A549 (cell line): Measurements from ENCODE around the gene TMED4. TPM values are rescaled to one million over a fixed set of nuclear protein-coding genes. Genes with fewer than 3 reads are reported as not detected.

Experiments
- ATAC-seq, 2 experiments: fragments of 200-7000 bp in 1 of 2; fragments of >200 bp in 1 of 2; cut with Nextera tagmentation in 1 of 2; cut with Tn5 transposase in 1 of 2; 3 replicates each; pipeline versions ENCODE4 v1.8.0 to v1.9.1; 2018 to 2020; ENCODE audit warnings: mild to moderate bottlenecking in 1 of 2, moderate library complexity in 1 of 2
- CTCF ChIA-PET: fragments of 300-600 bp; sonication (Branson Sonifier 250); formaldehyde crosslinking; extraction: SDS; loops from one replicate; lab custom pipeline; 2021; ENCODE audit warnings: antibody characterized with exemption, inconsistent platforms; lab: Yijun Ruan, JAX
- POLR2A ChIA-PET: fragments of 350-600 bp; formaldehyde crosslinking; extraction: SDS; loops from one replicate; lab custom pipeline; 2021; ENCODE audit warnings: antibody characterized with exemption, inconsistent platforms; lab: Yijun Ruan, JAX
- DNase-seq, 2 experiments: peaks; one replicate each; pipeline versions ENCODE4 v3.0.0 to v3.0.0-alpha.2; 2011 to 2016; ENCODE audit warnings: low read depth in 1 of 2, low spot score in 1 of 2
- FAIRE-seq: peaks from 2 replicates; lab custom pipeline; 2011; peaks lifted over from hg19 to GRCh38; lab: Jason Lieb, UNC
- H3K27ac ChIP-seq, 2 experiments: fragments of >200 bp; sonication (Bioruptor Twin); formaldehyde crosslinking; 3 replicates each; pipeline ENCODE4 v1.5.1; 2016 to 2017
- H3K4me1 ChIP-seq: fragments of >200 bp; sonication (Bioruptor Twin); formaldehyde crosslinking; 3 replicates; pipeline ENCODE4 v1.6.1; 2016
- H3K4me2 ChIP-seq: fragments of >200 bp; sonication (Bioruptor Twin); formaldehyde crosslinking; 3 replicates; pipeline ENCODE4 v1.6.1; 2016
- H3K4me3 ChIP-seq: fragments of >200 bp; sonication (Bioruptor Twin); formaldehyde crosslinking; 3 replicates; pipeline ENCODE4 v1.5.1; 2016
- H3K9me3 ChIP-seq: fragments of >200 bp; sonication (Bioruptor Twin); formaldehyde crosslinking; 3 replicates; pipeline ENCODE4 v1.6.1; 2016
- CEBPB ChIP-seq, 2 experiments: fragments of >200 bp in 1 of 2; sonication (Bioruptor Twin) in 1 of 2; formaldehyde crosslinking in 1 of 2; IDR thresholded peaks; 2 replicates each; pipeline ENCODE4 v1.6.1; 2012 to 2016
- CHD2 ChIP-seq: fragments of 150-350 bp; IDR thresholded peaks from 2 replicates; pipeline ENCODE4 v1.6.1; 2014; ENCODE audit warnings: low read length; ENCODE audit not compliant: partially characterized antibody
- ESRRA ChIP-seq: fragments of 150-350 bp; IDR thresholded peaks from 2 replicates; pipeline ENCODE4 v1.6.1; 2014; ENCODE audit warnings: mild to moderate bottlenecking, low read length, borderline replicate concordance
- FOSB ChIP-seq: fragments of 250-450 bp; sonication (Bioruptor Pico); IDR thresholded peaks from 2 replicates; pipeline ENCODE4 v1.5.0; 2020; ENCODE audit warnings: mild to moderate bottlenecking, moderate library complexity
- GATA3 ChIP-seq: IDR thresholded peaks from 2 replicates; pipeline ENCODE4 v1.6.1; 2012; ENCODE audit warnings: borderline replicate concordance
- HEYL ChIP-seq: fragments of 250-450 bp; sonication (Bioruptor Pico); IDR thresholded peaks from 2 replicates; pipeline ENCODE4 v1.8.0; 2021; ENCODE audit warnings: mild to moderate bottlenecking, moderate library complexity
- HOXA7 ChIP-seq: fragments of 250-450 bp; sonication (Bioruptor Pico); IDR thresholded peaks from 2 replicates; pipeline ENCODE4 v1.5.0; 2020; ENCODE audit warnings: mild to moderate bottlenecking, moderate library complexity
- HOXB13 ChIP-seq: fragments of 250-450 bp; sonication (Bioruptor Pico); IDR thresholded peaks from 2 replicates; pipeline ENCODE4 v1.5.0; 2020; ENCODE audit warnings: low read depth, mild to moderate bottlenecking, moderate library complexity
- HOXB5 ChIP-seq: fragments of 250-450 bp; sonication (Bioruptor Pico); IDR thresholded peaks from 2 replicates; pipeline ENCODE4 v1.5.0; 2020; ENCODE audit warnings: mild to moderate bottlenecking, moderate library complexity
- JUN ChIP-seq, 2 experiments: fragments of >200 bp; sonication (Bioruptor Twin); formaldehyde crosslinking; IDR thresholded peaks; 2 replicates in 1 of 2; 3 replicates in 1 of 2; pipeline ENCODE4 v1.6.1; 2016 to 2017
- KDM1A ChIP-seq: fragments of 200-600 bp; sonication (generic); IDR thresholded peaks from 2 replicates; pipeline ENCODE4 v1.6.1; 2016; ENCODE audit warnings: low read depth, mild to moderate bottlenecking
- KDM5A ChIP-seq: fragments of 200-600 bp; sonication (generic); IDR thresholded peaks from 2 replicates; pipeline ENCODE4 v1.6.1; 2016; ENCODE audit warnings: antibody characterized with exemption, mild to moderate bottlenecking
- MAFK ChIP-seq: fragments of 450-650 bp; IDR thresholded peaks from 2 replicates; pipeline ENCODE4 v1.6.1; 2014; ENCODE audit not compliant: partially characterized antibody
- MYC ChIP-seq: IDR thresholded peaks from 2 replicates; pipeline ENCODE4 v1.6.1; 2012; ENCODE audit warnings: mild to moderate bottlenecking, inconsistent platforms, low read length, improper control_type of control experiment, borderline replicate concordance
- NFE2L2 ChIP-seq: fragments of 150-350 bp; conservative IDR thresholded peaks from 2 replicates; pipeline ENCODE4 v1.6.1; 2014; ENCODE audit warnings: low read length
- NPAS2 ChIP-seq: fragments of 250-450 bp; sonication (Bioruptor Pico); IDR thresholded peaks from 2 replicates; pipeline ENCODE4 v1.8.0; 2022; ENCODE audit warnings: mild to moderate bottlenecking, moderate library complexity, borderline replicate concordance
- PHF8 ChIP-seq: fragments of 200-600 bp; sonication (generic); IDR thresholded peaks from 2 replicates; pipeline ENCODE4 v1.6.1; 2016; ENCODE audit warnings: low read depth, mild to moderate bottlenecking, antibody characterized with exemption, moderate library complexity, borderline replicate concordance
- POLR2A ChIP-seq: IDR thresholded peaks from 2 replicates; pipeline ENCODE4 v1.6.1; 2012; ENCODE audit warnings: mild to moderate bottlenecking, low read length
- RCOR1 ChIP-seq: fragments of 150-350 bp; IDR thresholded peaks from 2 replicates; pipeline ENCODE4 v1.6.1; 2014; ENCODE audit warnings: antibody characterized with exemption, low read length, low read depth
- RNF2 ChIP-seq: fragments of 200-600 bp; sonication (generic); IDR thresholded peaks from 2 replicates; pipeline ENCODE4 v1.6.1; 2016; ENCODE audit warnings: low read depth, mild to moderate bottlenecking, antibody characterized with exemption, moderate library complexity, borderline replicate concordance
- SMC3 ChIP-seq: fragments of >200 bp; sonication (Bioruptor Twin); formaldehyde crosslinking; IDR thresholded peaks from 3 replicates; pipeline ENCODE4 v1.6.1; 2018; ENCODE audit warnings: inconsistent platforms
- ZC3H11A ChIP-seq: fragments of 450-650 bp; IDR thresholded peaks from 2 replicates; pipeline ENCODE4 v1.6.1; 2014; ENCODE audit warnings: antibody characterized with exemption, mild to moderate bottlenecking
- WGBS: methylation state at CpG from one replicate; pipeline ENCODE4 v1.1.6; 2017; ENCODE audit errors: missing lambda C conversion rate; 5-methylcytosine and 5-hydroxymethylcytosine counted together
- polyA plus RNA-seq, 4 experiments: library from polyadenylated mRNA; depleted of rRNA in 3 of 4; stranded (reverse); fragments of >200 nt; fragmentation: RNase III in 1 of 4; extraction: RNeasy Plus Mini Kit Qiagen cat#74134 plus additional on column Dnase treatment in 1 of 4; gene quantifications; 2 replicates in 3 of 4; 3 replicates in 1 of 4; pipeline ENCODE4 v1.2.3, GENCODE V29; 2011 to 2017
- TF ChIP-seq, protein P1 (sequence below): fragments of >200 bp; sonication (Bioruptor Twin); formaldehyde crosslinking; IDR thresholded peaks from 2 replicates; pipeline ENCODE4 v1.6.1; 2016
- TF ChIP-seq, protein P2 (sequence below): IDR thresholded peaks from 2 replicates; pipeline ENCODE4 v1.6.1; 2012; ENCODE audit warnings: low read depth, borderline replicate concordance
- TF ChIP-seq, protein P3 (sequence below): fragments of 450-650 bp; IDR thresholded peaks from 2 replicates; pipeline ENCODE4 v1.6.1; 2014; ENCODE audit warnings: antibody characterized with exemption
- TF ChIP-seq, protein P4 (sequence below): fragments of >200 bp; sonication (Bioruptor Twin); formaldehyde crosslinking; IDR thresholded peaks from 3 replicates; pipeline ENCODE4 v1.6.1; 2016
- TF ChIP-seq, protein P5 (sequence below): fragments of 250-450 bp; sonication (Bioruptor Pico); IDR thresholded peaks from 2 replicates; pipeline ENCODE4 v1.5.0; 2021; ENCODE audit warnings: mild to moderate bottlenecking, moderate library complexity, borderline replicate concordance

The TMED4 gene
- polyA plus RNA-seq, 2 of the 4 experiments (the other 2 are of a cell fraction): 55.1 to 68.3 TPM

DNA sequence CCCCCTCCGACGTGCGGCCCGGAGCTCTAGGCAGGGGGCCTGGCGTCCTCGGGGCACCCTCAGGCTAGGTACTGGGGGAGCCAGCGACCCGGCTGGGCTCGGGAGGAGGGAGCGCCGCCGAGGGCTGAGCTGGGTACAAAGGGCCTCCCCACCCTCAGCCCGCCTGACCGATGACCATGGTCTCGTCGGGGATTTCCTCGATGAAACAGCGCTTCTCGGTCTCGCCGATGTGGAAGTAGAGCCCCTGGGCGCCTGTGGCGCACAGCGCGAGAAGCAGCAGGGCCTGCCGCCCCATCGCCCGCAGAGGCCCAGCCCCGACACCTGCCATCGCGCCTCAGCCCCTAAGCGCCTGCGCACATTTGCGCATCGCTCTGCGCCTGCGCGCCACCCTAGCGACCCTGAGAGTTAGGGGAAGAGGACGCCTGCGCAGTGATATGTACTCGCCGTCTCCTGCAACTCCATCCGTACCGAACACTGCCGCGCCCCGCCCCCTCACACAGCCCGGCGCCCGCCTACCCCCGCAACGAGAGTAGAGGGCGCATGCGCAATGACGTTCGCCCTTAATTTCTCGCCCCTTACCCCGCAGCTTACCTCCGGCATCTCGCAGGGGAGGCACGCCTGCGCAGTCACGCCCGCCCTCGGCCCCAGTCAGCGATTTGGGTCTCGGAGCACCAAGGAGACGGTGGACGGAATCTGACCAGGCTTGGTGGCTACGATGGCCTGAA, at the start of gene TMED4 (continued):
- TF ChIP-seq HEYL (CRISPR knock-in tag): no peak
- TF ChIP-seq GATA3: no peak
- no peak for TF ChIP-seq CHD2
- peak; percentile 93 for TF ChIP-seq POLR2A
- TF ChIP-seq, all 56 proteins: peak for 10

DNA sequence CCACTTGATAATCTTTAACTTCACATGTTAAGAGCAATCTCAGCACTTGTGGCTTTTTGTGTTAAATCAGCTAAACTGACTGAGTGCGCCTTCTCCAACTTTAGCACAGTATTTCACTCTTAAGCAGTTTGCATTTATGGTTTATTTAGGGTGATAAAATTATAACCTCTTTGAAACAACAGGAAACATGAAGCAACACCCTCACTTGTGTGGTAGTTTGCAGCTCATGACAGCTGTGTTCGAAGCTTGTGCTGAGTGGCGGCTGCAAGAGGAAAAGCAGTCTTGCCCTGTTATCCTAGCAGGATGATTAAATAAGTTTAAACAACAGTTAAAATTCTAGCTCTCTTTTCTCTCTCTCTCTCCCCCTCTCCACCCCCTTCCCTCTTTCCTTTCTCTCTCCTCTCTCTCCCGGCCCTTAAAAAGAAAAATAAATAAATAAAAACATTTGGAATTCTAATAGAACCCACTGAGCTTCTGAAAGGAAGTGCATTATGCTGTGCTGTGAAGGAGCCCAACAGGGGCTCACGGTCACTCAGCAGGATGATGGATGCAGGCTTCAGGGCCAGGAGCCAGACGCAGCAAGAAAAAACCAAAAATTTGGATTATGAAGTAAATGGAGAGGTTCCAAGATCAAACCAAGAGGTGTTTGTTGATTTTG, 49.6 kb upstream of the TMED4 start:
- CTCF ChIA-PET: interaction anchor here (0.6 to 0.8 kb wide), 3 partner anchors 11 to 242 kb away, joined by 3 to 4 read pairs (median 3); no protein-coding TSS in a partner anchor
- Histone ChIP-seq H3K4me2 (no peak overlapping the region), H3K4me1 (peaks cover 18% of the 10 kb centered on the region; the same call in 2 of the 3 replicates), H3K4me3 (no peak overlapping the region), H3K27ac (no peak overlapping the region), H3K9me3 (no peaks in the 10 kb centered on the region)
- DNase-seq: no peak
- no peak for FAIRE-seq
- WGBS: 87% methylated on average over 6 of the region's 6 CpGs
- ATAC-seq: no peak
- no peak for TF ChIP-seq NFE2L2
- TF ChIP-seq CEBPB (IDR thresholded peaks at IDR 0.05): no peak
- TF ChIP-seq PHF8: no peak
- TF ChIP-seq NPAS2 (CRISPR knock-in tag): no peak
- no peak for TF ChIP-seq JUN (IDR thresholded peaks at IDR 0.05)
- no peak for TF ChIP-seq HOXB13 (CRISPR knock-in tag)
- TF ChIP-seq, protein P1, sequence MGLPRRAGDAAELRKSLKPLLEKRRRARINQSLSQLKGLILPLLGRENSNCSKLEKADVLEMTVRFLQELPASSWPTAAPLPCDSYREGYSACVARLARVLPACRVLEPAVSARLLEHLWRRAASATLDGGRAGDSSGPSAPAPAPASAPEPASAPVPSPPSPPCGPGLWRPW: no peak
- TF ChIP-seq FOSB (CRISPR knock-in tag): no peak
- TF ChIP-seq HOXB5 (CRISPR knock-in tag): no peak
- TF ChIP-seq HOXA7 (CRISPR knock-in tag): no peak
- TF ChIP-seq, protein P2, sequence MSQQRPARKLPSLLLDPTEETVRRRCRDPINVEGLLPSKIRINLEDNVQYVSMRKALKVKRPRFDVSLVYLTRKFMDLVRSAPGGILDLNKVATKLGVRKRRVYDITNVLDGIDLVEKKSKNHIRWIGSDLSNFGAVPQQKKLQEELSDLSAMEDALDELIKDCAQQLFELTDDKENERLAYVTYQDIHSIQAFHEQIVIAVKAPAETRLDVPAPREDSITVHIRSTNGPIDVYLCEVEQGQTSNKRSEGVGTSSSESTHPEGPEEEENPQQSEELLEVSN: no peak
- no peak for TF ChIP-seq MYC
- POLR2A ChIA-PET: no interaction called here

DNA sequence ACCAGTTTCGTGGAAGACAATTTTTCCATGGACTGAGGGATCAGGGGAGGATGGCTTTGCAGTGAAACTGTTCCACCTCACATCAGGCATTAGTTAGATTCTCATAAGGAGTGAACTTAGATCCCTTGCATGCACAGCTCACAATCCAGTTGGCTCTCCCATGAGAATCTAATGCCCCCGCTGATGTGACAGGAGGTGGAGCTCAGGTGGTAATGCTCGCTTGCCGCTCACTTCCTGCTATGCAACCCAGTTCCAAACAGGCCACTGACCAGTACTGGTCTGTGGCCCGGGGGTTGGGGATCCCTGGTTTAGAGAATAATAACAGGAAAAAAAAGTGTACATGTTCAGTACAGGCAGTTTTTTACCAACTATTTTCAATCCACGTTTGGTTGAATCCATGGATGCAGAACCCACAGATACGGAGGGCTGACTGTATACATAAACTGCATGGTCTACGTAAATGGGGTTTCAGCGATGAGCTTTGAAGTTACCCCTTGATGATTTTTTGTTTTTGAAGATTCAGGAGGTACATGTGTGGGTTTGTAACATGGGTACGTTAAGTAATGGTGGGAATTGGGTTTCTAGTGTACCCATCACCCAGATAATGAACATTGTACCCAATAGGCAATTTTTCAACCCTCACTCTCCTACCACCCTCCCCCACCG, 48.9 kb upstream of the TMED4 start:
- no peak for ATAC-seq
- Histone ChIP-seq H3K4me2 (no peak overlapping the region), H3K27ac (no peak overlapping the region), H3K4me3 (no peak overlapping the region), H3K4me1 (peaks cover 18% of the 10 kb centered on the region; the same call in 2 of the 3 replicates), H3K9me3 (no peaks in the 10 kb centered on the region)
- POLR2A ChIA-PET: no interaction called here
- 90% methylated on average over 11 of the region's 11 CpGs for WGBS
- TF ChIP-seq ESRRA (no peak), RCOR1 (no peak), KDM5A (no peak), KDM1A (no peak), RNF2 (no peak), MAFK (no peak), JUN (IDR thresholded peaks at IDR 0.05) (no peak), POLR2A (no peak), ZC3H11A (no peak), SMC3 (no peak), CHD2 (no peak)
- TF ChIP-seq, protein P3, sequence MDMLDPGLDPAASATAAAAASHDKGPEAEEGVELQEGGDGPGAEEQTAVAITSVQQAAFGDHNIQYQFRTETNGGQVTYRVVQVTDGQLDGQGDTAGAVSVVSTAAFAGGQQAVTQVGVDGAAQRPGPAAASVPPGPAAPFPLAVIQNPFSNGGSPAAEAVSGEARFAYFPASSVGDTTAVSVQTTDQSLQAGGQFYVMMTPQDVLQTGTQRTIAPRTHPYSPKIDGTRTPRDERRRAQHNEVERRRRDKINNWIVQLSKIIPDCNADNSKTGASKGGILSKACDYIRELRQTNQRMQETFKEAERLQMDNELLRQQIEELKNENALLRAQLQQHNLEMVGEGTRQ: no peak
- TF ChIP-seq, protein P1: no peak
- TF ChIP-seq, protein P4, sequence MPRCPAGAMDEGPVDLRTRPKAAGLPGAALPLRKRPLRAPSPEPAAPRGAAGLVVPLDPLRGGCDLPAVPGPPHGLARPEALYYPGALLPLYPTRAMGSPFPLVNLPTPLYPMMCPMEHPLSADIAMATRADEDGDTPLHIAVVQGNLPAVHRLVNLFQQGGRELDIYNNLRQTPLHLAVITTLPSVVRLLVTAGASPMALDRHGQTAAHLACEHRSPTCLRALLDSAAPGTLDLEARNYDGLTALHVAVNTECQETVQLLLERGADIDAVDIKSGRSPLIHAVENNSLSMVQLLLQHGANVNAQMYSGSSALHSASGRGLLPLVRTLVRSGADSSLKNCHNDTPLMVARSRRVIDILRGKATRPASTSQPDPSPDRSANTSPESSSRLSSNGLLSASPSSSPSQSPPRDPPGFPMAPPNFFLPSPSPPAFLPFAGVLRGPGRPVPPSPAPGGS: no peak
- TF ChIP-seq, protein P5, sequence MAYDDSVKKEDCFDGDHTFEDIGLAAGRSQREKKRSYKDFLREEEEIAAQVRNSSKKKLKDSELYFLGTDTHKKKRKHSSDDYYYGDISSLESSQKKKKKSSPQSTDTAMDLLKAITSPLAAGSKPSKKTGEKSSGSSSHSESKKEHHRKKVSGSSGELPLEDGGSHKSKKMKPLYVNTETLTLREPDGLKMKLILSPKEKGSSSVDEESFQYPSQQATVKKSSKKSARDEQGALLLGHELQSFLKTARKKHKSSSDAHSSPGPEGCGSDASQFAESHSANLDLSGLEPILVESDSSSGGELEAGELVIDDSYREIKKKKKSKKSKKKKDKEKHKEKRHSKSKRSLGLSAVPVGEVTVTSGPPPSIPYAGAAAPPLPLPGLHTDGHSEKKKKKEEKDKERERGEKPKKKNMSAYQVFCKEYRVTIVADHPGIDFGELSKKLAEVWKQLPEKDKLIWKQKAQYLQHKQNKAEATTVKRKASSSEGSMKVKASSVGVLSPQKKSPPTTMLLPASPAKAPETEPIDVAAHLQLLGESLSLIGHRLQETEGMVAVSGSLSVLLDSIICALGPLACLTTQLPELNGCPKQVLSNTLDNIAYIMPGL: no peak
- no peak for FAIRE-seq
- no peak for DNase-seq
- CTCF ChIA-PET: interaction anchor here (0.8 kb wide), 1 partner anchor 10 kb away, joined by 3 read pairs; no protein-coding TSS in a partner anchor
